HEK293 (cell line): Measurements from ENCODE around the gene PADI3.

Source experiments
- CTCF ChIA-PET: fragments of 350-600 bp; formaldehyde crosslinking; extraction: SDS; loops from one replicate; lab custom pipeline; 2021; ENCODE audit warnings: antibody characterized with exemption; lab: Yijun Ruan, JAX
- POLR2A ChIA-PET: fragments of 300-600 bp; formaldehyde crosslinking; extraction: SDS; loops from one replicate; lab custom pipeline; 2020; ENCODE audit warnings: antibody characterized with exemption, inconsistent platforms; lab: Yijun Ruan, JAX
- H3K27ac ChIP-seq: fragments of 200-500 bp; sonication (Bioruptor generic); 2 replicates; pipeline ENCODE4 v1.5.1; 2014; ENCODE audit warnings: low read depth, low read length, control low read depth, inconsistent platforms; ENCODE audit errors: extremely low read depth
- H3K36me3 ChIP-seq, 2 experiments: fragments of 200-500 bp in 1 of 2; sonication (Bioruptor generic) in 1 of 2; 1 replicate in 1 of 2; 2 replicates in 1 of 2; pipeline ENCODE4 v1.5.1; 2014 to 2017; ENCODE audit warnings: inconsistent platforms in 2 of 2, low read length in 2 of 2; ENCODE audit not compliant: control insufficient read depth in 2 of 2, insufficient read depth in 1 of 2
- H3K4me1 ChIP-seq: fragments of 200-500 bp; sonication (Bioruptor generic); 2 replicates; pipeline ENCODE4 v1.5.1; 2014; ENCODE audit warnings: mild to moderate bottlenecking, low read length, inconsistent platforms; ENCODE audit not compliant: control insufficient read depth, insufficient read depth
- H3K4me3 ChIP-seq: 2 replicates; pipeline ENCODE4 v1.5.1; 2011; ENCODE audit warnings: low read depth, mild to moderate bottlenecking, control low read depth, low read length, moderate library complexity
- H3K9me3 ChIP-seq: fragments of 200-500 bp; sonication (Bioruptor generic); 2 replicates; pipeline ENCODE4 v1.5.1; 2014; ENCODE audit warnings: low read depth, low read length, inconsistent platforms; ENCODE audit not compliant: control insufficient read depth, insufficient read depth
- FEZF1 ChIP-seq: fragments of 450-650 bp; formaldehyde crosslinking; IDR thresholded peaks from 2 replicates; pipeline ENCODE4 v1.5.1; 2016; ENCODE audit warnings: missing biosample characterization, missing genetic modification characterization
- GFI1B ChIP-seq: fragments of 450-650 bp; formaldehyde crosslinking; IDR thresholded peaks from 2 replicates; pipeline ENCODE4 v1.5.1; 2016; ENCODE audit warnings: missing biosample characterization, missing genetic modification characterization
- ZBTB17 ChIP-seq: fragments of 450-650 bp; formaldehyde crosslinking; IDR thresholded peaks from 2 replicates; pipeline ENCODE4 v1.5.1; 2016; ENCODE audit warnings: missing biosample characterization, missing genetic modification characterization
- ZNF121 ChIP-seq: fragments of 450-650 bp; formaldehyde crosslinking; IDR thresholded peaks from 2 replicates; pipeline ENCODE4 v1.5.1; 2016; ENCODE audit warnings: missing biosample characterization, missing genetic modification characterization
- ZNF146 ChIP-seq: fragments of 450-650 bp; formaldehyde crosslinking; IDR thresholded peaks from 2 replicates; pipeline ENCODE4 v1.5.1; 2016; ENCODE audit warnings: missing biosample characterization, missing genetic modification characterization
- ZNF311 ChIP-seq: fragments of 450-650 bp; formaldehyde crosslinking; IDR thresholded peaks from 2 replicates; pipeline ENCODE4 v1.5.1; 2017; ENCODE audit warnings: missing biosample characterization, missing genetic modification characterization, borderline replicate concordance
- ZNF555 ChIP-seq: fragments of 450-650 bp; formaldehyde crosslinking; conservative IDR thresholded peaks from 2 replicates; pipeline ENCODE4 v1.5.1; 2017; ENCODE audit warnings: missing biosample characterization, mild to moderate bottlenecking, missing genetic modification characterization, inconsistent platforms
- TF ChIP-seq, protein P1 (sequence below): fragments of 450-650 bp; formaldehyde crosslinking; IDR thresholded peaks from 2 replicates; pipeline ENCODE4 v1.5.1; 2016; ENCODE audit warnings: missing biosample characterization, missing genetic modification characterization
- TF ChIP-seq, protein P2 (sequence below): fragments of 450-650 bp; formaldehyde crosslinking; IDR thresholded peaks from 2 replicates; pipeline ENCODE4 v1.5.1; 2016; ENCODE audit warnings: missing biosample characterization, missing genetic modification characterization, low read depth
- TF ChIP-seq, protein P3 (sequence below): fragments of 450-650 bp; formaldehyde crosslinking; IDR thresholded peaks from 2 replicates; pipeline ENCODE4; 2016; ENCODE audit warnings: missing biosample characterization, missing genetic modification characterization
- TF ChIP-seq, protein P4 (sequence below): sonication (generic); formaldehyde crosslinking; IDR thresholded peaks from 2 replicates; pipeline ENCODE4 v1.8.1; 2022; ENCODE audit warnings: mild to moderate bottlenecking, moderate library complexity, missing genetic modification reagents
- TF ChIP-seq, protein P5 (sequence below): fragments of 450-650 bp; formaldehyde crosslinking; IDR thresholded peaks from 2 replicates; pipeline ENCODE4 v1.5.1; 2016; ENCODE audit warnings: missing biosample characterization, missing genetic modification characterization, low read depth

Gene PADI3

DNA sequence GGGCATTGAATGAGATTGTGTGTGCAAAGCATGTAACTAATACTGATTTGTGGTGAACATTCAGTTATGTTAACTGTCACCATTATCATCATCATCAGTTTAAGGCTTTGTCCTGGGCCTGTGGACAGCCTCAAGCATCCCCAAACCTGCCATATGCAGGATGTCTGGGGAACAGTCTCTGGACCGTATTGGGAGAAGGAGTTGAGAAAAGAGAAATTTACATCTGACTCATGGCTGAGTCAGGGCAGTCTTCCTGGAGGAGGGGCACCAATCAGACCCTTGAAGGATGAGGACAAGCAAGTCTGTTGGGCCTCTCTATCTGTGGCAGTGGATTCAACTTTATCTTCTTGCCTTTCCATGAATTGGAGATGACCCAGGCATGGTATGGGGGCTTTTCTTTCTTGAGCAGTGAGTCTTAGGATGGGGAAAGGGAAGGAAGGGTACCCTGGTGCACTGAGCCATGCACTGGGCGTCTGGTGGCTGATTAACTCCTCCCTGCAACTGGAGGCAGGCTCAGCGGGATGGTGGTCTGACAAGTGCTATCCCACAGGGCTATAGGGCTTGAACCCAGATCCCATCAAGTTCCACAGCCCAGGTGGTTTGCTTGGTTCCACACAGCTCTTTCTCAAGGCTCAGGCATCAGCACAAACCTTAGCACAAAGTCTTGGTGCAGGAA lies 2.9 kb downstream of the PADI3 start (continued):
- TF ChIP-seq, protein P1, sequence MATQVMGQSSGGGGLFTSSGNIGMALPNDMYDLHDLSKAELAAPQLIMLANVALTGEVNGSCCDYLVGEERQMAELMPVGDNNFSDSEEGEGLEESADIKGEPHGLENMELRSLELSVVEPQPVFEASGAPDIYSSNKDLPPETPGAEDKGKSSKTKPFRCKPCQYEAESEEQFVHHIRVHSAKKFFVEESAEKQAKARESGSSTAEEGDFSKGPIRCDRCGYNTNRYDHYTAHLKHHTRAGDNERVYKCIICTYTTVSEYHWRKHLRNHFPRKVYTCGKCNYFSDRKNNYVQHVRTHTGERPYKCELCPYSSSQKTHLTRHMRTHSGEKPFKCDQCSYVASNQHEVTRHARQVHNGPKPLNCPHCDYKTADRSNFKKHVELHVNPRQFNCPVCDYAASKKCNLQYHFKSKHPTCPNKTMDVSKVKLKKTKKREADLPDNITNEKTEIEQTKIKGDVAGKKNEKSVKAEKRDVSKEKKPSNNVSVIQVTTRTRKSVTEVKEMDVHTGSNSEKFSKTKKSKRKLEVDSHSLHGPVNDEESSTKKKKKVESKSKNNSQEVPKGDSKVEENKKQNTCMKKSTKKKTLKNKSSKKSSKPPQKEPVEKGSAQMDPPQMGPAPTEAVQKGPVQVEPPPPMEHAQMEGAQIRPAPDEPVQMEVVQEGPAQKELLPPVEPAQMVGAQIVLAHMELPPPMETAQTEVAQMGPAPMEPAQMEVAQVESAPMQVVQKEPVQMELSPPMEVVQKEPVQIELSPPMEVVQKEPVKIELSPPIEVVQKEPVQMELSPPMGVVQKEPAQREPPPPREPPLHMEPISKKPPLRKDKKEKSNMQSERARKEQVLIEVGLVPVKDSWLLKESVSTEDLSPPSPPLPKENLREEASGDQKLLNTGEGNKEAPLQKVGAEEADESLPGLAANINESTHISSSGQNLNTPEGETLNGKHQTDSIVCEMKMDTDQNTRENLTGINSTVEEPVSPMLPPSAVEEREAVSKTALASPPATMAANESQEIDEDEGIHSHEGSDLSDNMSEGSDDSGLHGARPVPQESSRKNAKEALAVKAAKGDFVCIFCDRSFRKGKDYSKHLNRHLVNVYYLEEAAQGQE (tag by site-specific recombination): no peak
- TF ChIP-seq, protein P2, sequence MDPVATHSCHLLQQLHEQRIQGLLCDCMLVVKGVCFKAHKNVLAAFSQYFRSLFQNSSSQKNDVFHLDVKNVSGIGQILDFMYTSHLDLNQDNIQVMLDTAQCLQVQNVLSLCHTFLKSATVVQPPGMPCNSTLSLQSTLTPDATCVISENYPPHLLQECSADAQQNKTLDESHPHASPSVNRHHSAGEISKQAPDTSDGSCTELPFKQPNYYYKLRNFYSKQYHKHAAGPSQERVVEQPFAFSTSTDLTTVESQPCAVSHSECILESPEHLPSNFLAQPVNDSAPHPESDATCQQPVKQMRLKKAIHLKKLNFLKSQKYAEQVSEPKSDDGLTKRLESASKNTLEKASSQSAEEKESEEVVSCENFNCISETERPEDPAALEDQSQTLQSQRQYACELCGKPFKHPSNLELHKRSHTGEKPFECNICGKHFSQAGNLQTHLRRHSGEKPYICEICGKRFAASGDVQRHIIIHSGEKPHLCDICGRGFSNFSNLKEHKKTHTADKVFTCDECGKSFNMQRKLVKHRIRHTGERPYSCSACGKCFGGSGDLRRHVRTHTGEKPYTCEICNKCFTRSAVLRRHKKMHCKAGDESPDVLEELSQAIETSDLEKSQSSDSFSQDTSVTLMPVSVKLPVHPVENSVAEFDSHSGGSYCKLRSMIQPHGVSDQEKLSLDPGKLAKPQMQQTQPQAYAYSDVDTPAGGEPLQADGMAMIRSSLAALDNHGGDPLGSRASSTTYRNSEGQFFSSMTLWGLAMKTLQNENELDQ (tag by site-specific recombination): no peak
- TF ChIP-seq FEZF1 (tag by site-specific recombination): no peak
- no peak for TF ChIP-seq ZBTB17
- no peak for TF ChIP-seq ZNF311 (tag by site-specific recombination)

DNA sequence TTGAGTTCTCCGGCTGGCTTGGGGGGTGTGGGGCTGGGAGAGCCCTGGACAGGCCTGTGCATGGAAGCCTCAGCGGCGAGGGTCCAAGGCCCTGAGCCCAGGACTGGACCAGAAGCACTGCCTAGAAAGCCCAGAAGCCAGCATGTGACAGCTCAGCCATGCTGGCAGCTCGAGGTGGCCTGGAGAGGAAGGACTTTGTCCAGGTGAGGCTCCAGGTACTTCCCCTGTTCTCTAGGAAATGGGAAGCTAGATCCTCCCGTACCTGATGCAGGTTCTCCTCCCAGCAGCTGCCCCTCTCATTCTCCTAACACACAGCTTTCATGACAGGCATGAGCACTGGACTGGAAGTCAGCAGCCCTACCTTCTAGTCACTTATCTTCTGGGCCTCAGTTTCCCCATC lies 6.4 kb downstream of the PADI3 start:
- Histone ChIP-seq H3K9me3 (no peaks in the 10 kb centered on the region), H3K4me3 (no peak overlapping the region), H3K4me1 (no peaks in the 10 kb centered on the region), H3K27ac (no peak overlapping the region), H3K36me3 (no peaks in the 10 kb centered on the region)
- ChIA-PET CTCF (interaction anchor here (5.7 kb wide), 1 partner anchor 19 kb away, joined by 25 read pairs; no protein-coding TSS in a partner anchor), POLR2A (no interaction called here)
- TF ChIP-seq GFI1B: no peak
- TF ChIP-seq, protein P3, sequence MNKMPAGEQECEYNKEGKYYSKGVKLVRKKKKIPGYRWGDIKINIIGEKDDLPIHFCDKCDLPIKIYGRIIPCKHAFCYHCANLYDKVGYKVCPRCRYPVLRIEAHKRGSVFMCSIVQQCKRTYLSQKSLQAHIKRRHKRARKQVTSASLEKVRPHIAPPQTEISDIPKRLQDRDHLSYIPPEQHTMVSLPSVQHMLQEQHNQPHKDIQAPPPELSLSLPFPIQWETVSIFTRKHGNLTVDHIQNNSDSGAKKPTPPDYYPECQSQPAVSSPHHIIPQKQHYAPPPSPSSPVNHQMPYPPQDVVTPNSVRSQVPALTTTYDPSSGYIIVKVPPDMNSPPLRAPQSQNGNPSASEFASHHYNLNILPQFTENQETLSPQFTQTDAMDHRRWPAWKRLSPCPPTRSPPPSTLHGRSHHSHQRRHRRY (tag by site-specific recombination): no peak
- TF ChIP-seq, protein P4, sequence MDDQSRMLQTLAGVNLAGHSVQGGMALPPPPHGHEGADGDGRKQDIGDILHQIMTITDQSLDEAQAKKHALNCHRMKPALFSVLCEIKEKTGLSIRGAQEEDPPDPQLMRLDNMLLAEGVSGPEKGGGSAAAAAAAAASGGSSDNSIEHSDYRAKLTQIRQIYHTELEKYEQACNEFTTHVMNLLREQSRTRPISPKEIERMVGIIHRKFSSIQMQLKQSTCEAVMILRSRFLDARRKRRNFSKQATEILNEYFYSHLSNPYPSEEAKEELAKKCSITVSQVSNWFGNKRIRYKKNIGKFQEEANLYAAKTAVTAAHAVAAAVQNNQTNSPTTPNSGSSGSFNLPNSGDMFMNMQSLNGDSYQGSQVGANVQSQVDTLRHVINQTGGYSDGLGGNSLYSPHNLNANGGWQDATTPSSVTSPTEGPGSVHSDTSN: no peak
- no peak for TF ChIP-seq ZNF555
- TF ChIP-seq, protein P5, sequence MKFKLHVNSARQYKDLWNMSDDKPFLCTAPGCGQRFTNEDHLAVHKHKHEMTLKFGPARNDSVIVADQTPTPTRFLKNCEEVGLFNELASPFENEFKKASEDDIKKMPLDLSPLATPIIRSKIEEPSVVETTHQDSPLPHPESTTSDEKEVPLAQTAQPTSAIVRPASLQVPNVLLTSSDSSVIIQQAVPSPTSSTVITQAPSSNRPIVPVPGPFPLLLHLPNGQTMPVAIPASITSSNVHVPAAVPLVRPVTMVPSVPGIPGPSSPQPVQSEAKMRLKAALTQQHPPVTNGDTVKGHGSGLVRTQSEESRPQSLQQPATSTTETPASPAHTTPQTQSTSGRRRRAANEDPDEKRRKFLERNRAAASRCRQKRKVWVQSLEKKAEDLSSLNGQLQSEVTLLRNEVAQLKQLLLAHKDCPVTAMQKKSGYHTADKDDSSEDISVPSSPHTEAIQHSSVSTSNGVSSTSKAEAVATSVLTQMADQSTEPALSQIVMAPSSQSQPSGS (tag by site-specific recombination): no peak
- no peak for TF ChIP-seq ZNF146 (tag by site-specific recombination)
- TF ChIP-seq ZNF121 (tag by site-specific recombination): no peak
